Testis (tissue), 3 donors: ENCODE measurements around the gene SNAI3. TPM values are rescaled to one million over a fixed set of nuclear protein-coding genes. Genes with fewer than 3 reads are reported as not detected.
A peak's percentile ranks its signal among the peaks of the same experiment; 100 is the strongest.

ENCODE experiments used
- DNase-seq: peaks from one replicate; pipeline ENCODE4 v3.0.0-alpha.2; 2019
- H3K27ac ChIP-seq, 2 donors: fragments of 200-600 bp; sonication (generic); one replicate each; pipeline ENCODE4 v1.5.1; 2019
- H3K27me3 ChIP-seq: fragments of 200-600 bp; sonication (generic); one replicate; pipeline ENCODE4 v1.5.1; 2019
- H3K36me3 ChIP-seq: fragments of 200-600 bp; sonication (generic); one replicate; pipeline ENCODE4 v1.5.1; 2017; ENCODE audit warnings: low read depth; ENCODE audit errors: missing control alignments
- H3K4me1 ChIP-seq: fragments of 200-600 bp; sonication (generic); one replicate; pipeline ENCODE4 v1.5.1; 2019
- H3K4me3 ChIP-seq, 2 donors: fragments of 200-600 bp; sonication (generic); one replicate each; pipeline ENCODE4 v1.5.1; 2017 to 2019
- H3K9me3 ChIP-seq: fragments of 200-600 bp; sonication (generic); one replicate; pipeline ENCODE4 v1.5.1; 2017
- POLR2A ChIP-seq: fragments of 450-650 bp; IDR thresholded peaks from one replicate; pipeline ENCODE4 v1.6.1; 2017; ENCODE audit warnings: antibody characterized with exemption, mild to moderate bottlenecking, moderate library complexity
- WGBS, 2 donors: methylation state at CpG; one replicate each; pipeline ENCODE4 v1.1.5; 2018; 5-methylcytosine and 5-hydroxymethylcytosine counted together
- intact Hi-C: fragments of 100-400 bp; cut with DNase I; formaldehyde crosslinking; loops from one replicate; pipeline ENCODE4 v1.15.1; 2023; ENCODE audit warnings: low total_unique reads
- polyA plus RNA-seq: library from polyadenylated mRNA; stranded (reverse); fragments of 350-450 nt; fragmentation: Illumina TruSeq; extraction: RNeasy Lipid Tissue Mini Kit (QIAGEN cat#74804); gene quantifications from one replicate; pipeline ENCODE4 v1.2.3, GENCODE V29; 2014; ENCODE audit warnings: low read depth, low replicate concordance; ENCODE audit not compliant: insufficient read depth
- total RNA-seq, 2 donors: library from RNA; depleted of rRNA; stranded (reverse); fragments of >200 nt; gene quantifications; one replicate each; pipeline ENCODE4 v1.2.3, GENCODE V29; 2016
- TF ChIP-seq, protein P1 (sequence below), 3 experiments: fragments of 450-650 bp in 2 of 3; fragments of 200-600 bp in 1 of 3; sonication (generic) in 1 of 3; IDR thresholded peaks; one replicate each; pipeline ENCODE4 v1.5.1; 2016 to 2019; ENCODE audit warnings: antibody characterized with exemption in 3 of 3, mild to moderate bottlenecking in 2 of 3, moderate library complexity in 1 of 3

SNAI3 gene
- total and polyA plus RNA-seq, 3 donors from 2014 or later: 1.3 to 3.0 (median 2.5) TPM

GRCh38 chr16:88719267-88719932, 33.1 kb upstream of the SNAI3 start:
- 84 to 88% methylated on average over 20 to 29 of the region's 29 CpGs for WGBS, 2 donors
- TF ChIP-seq, protein P1, sequence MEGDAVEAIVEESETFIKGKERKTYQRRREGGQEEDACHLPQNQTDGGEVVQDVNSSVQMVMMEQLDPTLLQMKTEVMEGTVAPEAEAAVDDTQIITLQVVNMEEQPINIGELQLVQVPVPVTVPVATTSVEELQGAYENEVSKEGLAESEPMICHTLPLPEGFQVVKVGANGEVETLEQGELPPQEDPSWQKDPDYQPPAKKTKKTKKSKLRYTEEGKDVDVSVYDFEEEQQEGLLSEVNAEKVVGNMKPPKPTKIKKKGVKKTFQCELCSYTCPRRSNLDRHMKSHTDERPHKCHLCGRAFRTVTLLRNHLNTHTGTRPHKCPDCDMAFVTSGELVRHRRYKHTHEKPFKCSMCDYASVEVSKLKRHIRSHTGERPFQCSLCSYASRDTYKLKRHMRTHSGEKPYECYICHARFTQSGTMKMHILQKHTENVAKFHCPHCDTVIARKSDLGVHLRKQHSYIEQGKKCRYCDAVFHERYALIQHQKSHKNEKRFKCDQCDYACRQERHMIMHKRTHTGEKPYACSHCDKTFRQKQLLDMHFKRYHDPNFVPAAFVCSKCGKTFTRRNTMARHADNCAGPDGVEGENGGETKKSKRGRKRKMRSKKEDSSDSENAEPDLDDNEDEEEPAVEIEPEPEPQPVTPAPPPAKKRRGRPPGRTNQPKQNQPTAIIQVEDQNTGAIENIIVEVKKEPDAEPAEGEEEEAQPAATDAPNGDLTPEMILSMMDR (IDR thresholded peaks at IDR 0.05): no peak
- TF ChIP-seq POLR2A: no peak
- intact Hi-C loops: no loop called here
- DNase-seq: peak; percentile 76
- no peaks in the 10 kb centered on the region for H3K9me3 ChIP-seq
- no peak overlapping the region for H3K27ac ChIP-seq
- no peak overlapping the region for H3K4me3 ChIP-seq
- H3K4me1 ChIP-seq: no peaks in the 10 kb centered on the region
- H3K27me3 ChIP-seq: no peaks in the 10 kb centered on the region
- no peaks in the 10 kb centered on the region for H3K36me3 ChIP-seq

GRCh38 chr16:88718178-88718577, 31.9 kb upstream of the SNAI3 start:
- Histone ChIP-seq H3K27ac (no peak overlapping the region), H3K4me1 (no peaks in the 10 kb centered on the region), H3K9me3 (no peaks in the 10 kb centered on the region), H3K27me3 (no peaks in the 10 kb centered on the region), H3K4me3 (no peak overlapping the region), H3K36me3 (no peaks in the 10 kb centered on the region)
- no peak for TF ChIP-seq POLR2A
- TF ChIP-seq, protein P1 (IDR thresholded peaks at IDR 0.05): no peak
- 93 to 96% methylated on average over 10 to 11 of the region's 11 CpGs for WGBS, 2 donors
- intact Hi-C loops: no loop called here
- DNase-seq: no peak

DNA sequence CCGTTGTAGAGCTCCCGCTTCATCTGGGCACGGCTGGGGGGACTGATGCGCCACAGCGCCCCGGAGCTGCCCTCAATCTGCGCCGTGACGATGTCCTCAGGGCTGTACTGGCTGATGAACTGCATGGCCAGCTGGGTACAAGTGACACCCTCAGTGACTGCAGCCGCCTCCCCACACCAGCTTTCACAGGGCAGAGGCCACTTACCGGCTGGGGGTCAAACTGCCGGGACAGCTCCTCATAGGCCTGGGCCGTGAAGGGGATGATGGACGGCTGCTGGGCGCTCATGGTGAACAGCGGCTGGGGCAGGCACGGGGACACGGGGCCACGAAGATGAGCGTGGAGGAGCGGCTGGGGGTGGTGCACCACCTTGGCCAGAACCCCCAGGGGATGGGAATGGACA, 30.3 kb upstream of the SNAI3 start:
- TF ChIP-seq POLR2A: no peak
- TF ChIP-seq, protein P1 (IDR thresholded peaks at IDR 0.05): no peak
- no peak for DNase-seq
- intact Hi-C loops: no loop called here
- Histone ChIP-seq H3K36me3 (no peaks in the 10 kb centered on the region), H3K27me3 (no peaks in the 10 kb centered on the region), H3K27ac (no peak overlapping the region), H3K4me3 (no peak overlapping the region), H3K9me3 (no peaks in the 10 kb centered on the region), H3K4me1 (no peaks in the 10 kb centered on the region)
- WGBS, 2 donors: 93 to 94% methylated on average over 13 to 21 of the region's 21 CpGs

DNA sequence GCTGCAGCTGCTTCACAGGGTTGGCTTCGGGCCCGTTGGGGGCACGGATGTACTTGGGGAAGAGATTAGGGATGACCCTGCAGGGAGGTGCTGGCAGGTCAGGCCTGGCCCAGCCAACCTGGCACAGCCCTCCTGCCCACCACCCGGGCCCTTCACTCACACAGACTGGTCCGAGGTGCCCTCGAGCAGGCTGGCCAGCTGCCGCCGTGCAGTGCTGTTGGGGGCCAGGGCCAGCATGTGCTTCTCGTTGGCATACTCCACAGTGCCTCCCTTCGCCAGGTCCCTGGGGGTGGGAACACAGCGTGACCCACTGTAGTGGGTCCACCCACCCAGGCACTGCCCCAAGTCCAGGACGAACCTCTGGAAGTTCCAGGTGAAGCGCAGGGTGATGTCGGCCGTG, 29.9 kb upstream of the SNAI3 start:
- H3K27me3 ChIP-seq: no peaks in the 10 kb centered on the region
- H3K36me3 ChIP-seq: no peaks in the 10 kb centered on the region
- no peak overlapping the region for H3K27ac ChIP-seq
- TF ChIP-seq, protein P1 (IDR thresholded peaks at IDR 0.05): no peak
- H3K4me3 ChIP-seq: no peak overlapping the region
- DNase-seq: no peak
- WGBS, 2 donors: 94 to 95% methylated on average over 11 to 15 of the region's 15 CpGs
- intact Hi-C loops: no loop called here
- H3K4me1 ChIP-seq: no peaks in the 10 kb centered on the region
- no peaks in the 10 kb centered on the region for H3K9me3 ChIP-seq
